Ectodermal cell (in vitro differentiated cells): ENCODE data around the gene TRABD2B.

Source experiments
- H3K27ac ChIP-seq: 2 replicates; pipeline ENCODE4 v1.7.0; 2013; ENCODE audit warnings: mild to moderate bottlenecking, low read depth, low read length; ENCODE audit not compliant: insufficient read depth, poor library complexity, severe bottlenecking
- H3K27me3 ChIP-seq: 2 replicates; pipeline ENCODE4 v1.7.0; 2013; ENCODE audit warnings: mild to moderate bottlenecking, low read length; ENCODE audit not compliant: insufficient read depth, control insufficient read depth, poor library complexity, severe bottlenecking
- H3K36me3 ChIP-seq: one replicate; pipeline ENCODE4 v1.7.0; 2013; ENCODE audit warnings: low read length; ENCODE audit not compliant: control insufficient read depth, insufficient read depth
- H3K4me1 ChIP-seq: one replicate; pipeline ENCODE4 v1.7.0; 2013; ENCODE audit warnings: low read length; ENCODE audit not compliant: control insufficient read depth, insufficient read depth
- H3K4me3 ChIP-seq: 2 replicates; pipeline ENCODE4 v1.7.0; 2013; ENCODE audit warnings: low read depth, low read length, control low read depth; ENCODE audit not compliant: insufficient read depth
- H3K9me3 ChIP-seq: 2 replicates; pipeline ENCODE4 v1.7.0; 2013; ENCODE audit warnings: mild to moderate bottlenecking, low read length, moderate library complexity; ENCODE audit not compliant: control insufficient read depth
- WGBS, 2 experiments: methylation state at CpG; one replicate each; pipeline ENCODE4 v1.1.7; 2013; ENCODE audit warnings: missing lambda C conversion rate in 2 of 2; 5-methylcytosine and 5-hydroxymethylcytosine counted together

TRABD2B gene

GRCh38 chr1:47895279-47896125 is 101.7 kb downstream of the TRABD2B start:
- H3K27me3 ChIP-seq, result no peaks in the 10 kb centered on the region
- 87% methylated on average over 10 of the region's 10 CpGs for WGBS, 2 experiments

GRCh38 chr1:47894410-47895278 is 102.5 kb downstream of the TRABD2B start:
- no peaks in the 10 kb centered on the region for H3K27me3 ChIP-seq
- WGBS, 2 experiments, result 58 to 66% methylated on average over 11 of the region's 11 CpGs
- H3K9me3 ChIP-seq, result no peaks in the 10 kb centered on the region
- H3K4me1 ChIP-seq, result peaks cover 8% of the 10 kb centered on the region
- H3K27ac ChIP-seq, result no peak overlapping the region
- H3K4me3 ChIP-seq, result no peak overlapping the region
- H3K36me3 ChIP-seq, result no peaks in the 10 kb centered on the region

More at GRCh38 chr1:47895279-47896125, 101.7 kb downstream of the TRABD2B start:
- Histone ChIP-seq H3K27ac (no peak overlapping the region), H3K4me3 (no peak overlapping the region), H3K9me3 (no peaks in the 10 kb centered on the region), H3K36me3 (no peaks in the 10 kb centered on the region), H3K4me1 (peaks cover 8% of the 10 kb centered on the region)

DNA sequence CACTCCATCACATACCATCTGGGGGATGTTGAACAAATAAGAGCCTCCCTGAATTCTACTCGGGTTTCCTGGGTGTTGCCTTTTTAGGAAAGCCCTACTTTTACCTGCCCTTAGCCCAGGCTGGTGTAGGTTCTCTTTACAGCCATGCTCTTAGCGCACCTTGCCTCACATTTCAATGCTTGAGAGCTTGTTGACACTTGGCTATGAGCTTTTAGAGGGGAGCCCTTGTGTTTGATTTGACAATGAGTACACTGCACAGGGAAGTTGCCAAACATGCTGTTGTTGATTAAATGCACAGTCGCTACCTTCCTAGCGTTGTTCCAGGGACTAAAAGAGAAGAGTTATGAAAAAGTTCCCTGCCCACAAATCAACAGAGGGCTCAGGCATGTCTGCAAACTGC is 103.8 kb downstream of the TRABD2B start:
- Histone ChIP-seq H3K4me1 (peaks cover 8% of the 10 kb centered on the region), H3K4me3 (no peak overlapping the region), H3K27ac (no peak overlapping the region), H3K27me3 (no peaks in the 10 kb centered on the region), H3K36me3 (no peaks in the 10 kb centered on the region), H3K9me3 (no peaks in the 10 kb centered on the region)
- WGBS, 2 experiments, result 83 to 84% methylated on average over 4 of the region's 4 CpGs

DNA sequence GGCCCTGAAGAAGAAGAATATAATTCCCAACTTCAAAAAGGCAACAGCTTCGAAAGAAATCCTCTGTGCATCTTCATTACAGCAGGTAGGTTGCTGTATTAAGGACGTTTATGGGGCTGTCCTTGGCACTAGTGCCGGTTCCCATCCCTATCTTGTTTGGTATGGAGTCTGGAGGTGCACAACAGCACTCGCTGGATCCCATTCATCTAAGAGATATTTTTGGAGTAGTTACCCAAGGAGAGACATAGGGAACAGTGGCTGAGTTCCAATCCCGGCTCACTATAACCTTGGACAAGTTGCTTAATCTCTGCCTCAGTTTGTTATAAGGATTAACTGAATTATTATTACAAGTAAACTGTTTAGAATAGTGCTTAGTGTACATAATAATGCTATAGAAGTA is 106.4 kb downstream of the TRABD2B start:
- Histone ChIP-seq H3K4me3 (no peak overlapping the region), H3K27me3 (no peaks in the 10 kb centered on the region), H3K9me3 (no peaks in the 10 kb centered on the region), H3K36me3 (no peaks in the 10 kb centered on the region), H3K4me1 (no peaks in the 10 kb centered on the region), H3K27ac (no peak overlapping the region)
- WGBS, 2 experiments, result 91 to 95% methylated on average over 5 of the region's 5 CpGs

DNA sequence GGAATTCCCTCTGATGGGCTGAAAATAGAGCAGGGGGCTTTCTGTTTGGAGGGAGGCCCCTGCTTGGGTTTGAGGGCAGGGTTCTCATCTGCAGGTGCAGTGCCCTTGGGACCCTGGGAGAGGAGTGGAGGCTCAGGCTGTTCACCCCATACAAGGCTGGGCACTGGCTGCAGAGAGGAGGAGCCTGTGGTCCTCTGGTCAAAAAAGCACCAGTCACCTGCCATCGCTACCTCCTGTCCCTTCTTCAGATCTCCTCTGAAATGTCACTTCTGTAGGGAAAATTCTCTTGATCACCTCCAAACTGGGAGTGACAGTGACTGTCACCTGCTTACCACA is 108.9 kb downstream of the TRABD2B start:
- Histone ChIP-seq H3K9me3 (no peaks in the 10 kb centered on the region), H3K27me3 (no peaks in the 10 kb centered on the region), H3K4me3 (no peak overlapping the region), H3K27ac (no peak overlapping the region), H3K4me1 (no peaks in the 10 kb centered on the region), H3K36me3 (no peaks in the 10 kb centered on the region)
- WGBS, 2 experiments, result 95 to 96% methylated on average over 1 of the region's 1 CpG

DNA sequence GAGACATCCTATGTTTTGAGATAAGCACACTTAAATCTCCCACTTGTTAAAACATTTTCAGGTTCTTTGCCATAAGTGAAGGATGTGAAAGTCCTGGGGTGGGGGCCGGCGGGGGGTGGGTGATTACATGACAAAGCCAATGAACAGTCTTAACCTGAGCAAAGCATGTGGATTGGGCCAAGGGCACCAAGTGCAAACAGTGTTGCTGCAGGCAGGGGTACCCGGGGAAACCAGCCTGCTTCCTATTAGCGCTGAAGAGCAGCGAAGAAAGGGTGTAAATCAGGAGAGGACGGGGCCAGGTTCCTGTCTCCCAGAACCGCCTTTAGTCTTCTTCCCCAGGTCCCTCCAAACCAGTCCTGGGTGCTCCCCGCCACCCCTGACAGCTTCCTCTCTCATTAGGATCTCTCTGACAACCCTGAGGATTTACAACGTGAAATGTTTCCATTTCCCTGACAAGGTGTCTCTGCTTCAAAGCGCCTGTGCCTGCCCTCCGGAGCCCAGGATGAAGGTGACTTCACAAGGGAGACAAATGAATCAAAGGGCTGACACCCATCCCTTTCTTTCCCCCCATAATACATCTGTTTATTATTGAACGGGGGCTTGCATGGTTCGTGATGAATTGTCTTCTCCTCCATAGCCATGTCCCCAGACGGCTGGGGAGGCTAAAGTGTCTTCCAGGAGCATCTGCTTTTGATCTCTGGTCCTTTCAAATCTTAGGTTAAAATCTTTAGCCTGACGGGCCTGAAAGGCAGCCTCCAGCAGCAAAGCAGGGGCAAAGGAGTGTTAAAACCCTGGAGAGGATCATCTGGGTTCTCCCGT is 109.5 kb downstream of the TRABD2B start:
- no peak overlapping the region for H3K27ac ChIP-seq
- H3K4me3 ChIP-seq, result no peak overlapping the region
- no peaks in the 10 kb centered on the region for H3K9me3 ChIP-seq
- no peaks in the 10 kb centered on the region for H3K36me3 ChIP-seq
- no peaks in the 10 kb centered on the region for H3K27me3 ChIP-seq
- WGBS, 2 experiments, result 80 to 83% methylated on average over 16 of the region's 16 CpGs
- no peaks in the 10 kb centered on the region for H3K4me1 ChIP-seq

DNA sequence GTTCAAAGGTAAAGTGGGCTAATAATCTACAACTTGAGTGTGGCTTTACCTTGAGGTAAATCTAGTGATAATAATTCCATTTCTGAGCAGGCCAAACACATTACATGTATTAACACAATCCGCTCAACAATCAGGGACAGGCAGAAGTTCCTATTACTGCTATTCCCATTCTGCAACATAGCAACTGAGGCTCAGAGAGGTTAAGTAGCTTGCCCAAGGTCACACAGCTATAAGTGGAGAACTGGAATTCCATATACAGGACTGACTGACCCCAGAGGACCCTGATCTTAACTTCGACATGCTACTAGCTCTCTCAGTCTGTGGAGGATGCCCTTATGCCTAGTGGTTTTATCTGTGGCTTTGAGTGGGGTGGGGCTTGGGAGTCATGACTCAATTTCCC is 110.1 kb downstream of the TRABD2B start:
- Histone ChIP-seq H3K27ac (no peak overlapping the region), H3K27me3 (no peaks in the 10 kb centered on the region), H3K36me3 (no peaks in the 10 kb centered on the region), H3K4me3 (no peak overlapping the region), H3K9me3 (no peaks in the 10 kb centered on the region), H3K4me1 (no peaks in the 10 kb centered on the region)
- 92 to 97% methylated on average over 2 of the region's 2 CpGs for WGBS, 2 experiments

DNA sequence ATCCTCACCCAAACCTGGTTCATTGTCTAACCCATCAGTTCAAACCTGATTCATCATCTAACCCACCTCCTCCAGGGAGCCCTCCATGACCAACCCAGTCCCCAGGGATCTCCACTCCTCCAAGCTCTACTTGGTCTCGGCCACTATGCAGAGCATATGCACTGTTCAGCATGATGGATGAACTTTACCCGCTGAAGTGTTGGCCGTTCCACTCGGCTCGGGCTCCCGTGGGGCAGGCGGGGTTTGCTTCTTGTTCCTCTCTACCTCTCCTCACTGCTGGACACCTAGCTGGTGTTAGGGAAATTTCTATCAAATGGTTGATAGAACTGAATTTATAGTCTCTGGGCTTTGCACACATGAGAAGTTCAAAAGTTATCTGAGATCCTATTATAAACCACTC is 111.0 kb downstream of the TRABD2B start:
- Histone ChIP-seq H3K36me3 (no peaks in the 10 kb centered on the region), H3K9me3 (no peaks in the 10 kb centered on the region), H3K27ac (no peak overlapping the region), H3K27me3 (no peaks in the 10 kb centered on the region), H3K4me3 (no peak overlapping the region), H3K4me1 (no peaks in the 10 kb centered on the region)
- 94 to 95% methylated on average over 7 of the region's 7 CpGs for WGBS, 2 experiments

DNA sequence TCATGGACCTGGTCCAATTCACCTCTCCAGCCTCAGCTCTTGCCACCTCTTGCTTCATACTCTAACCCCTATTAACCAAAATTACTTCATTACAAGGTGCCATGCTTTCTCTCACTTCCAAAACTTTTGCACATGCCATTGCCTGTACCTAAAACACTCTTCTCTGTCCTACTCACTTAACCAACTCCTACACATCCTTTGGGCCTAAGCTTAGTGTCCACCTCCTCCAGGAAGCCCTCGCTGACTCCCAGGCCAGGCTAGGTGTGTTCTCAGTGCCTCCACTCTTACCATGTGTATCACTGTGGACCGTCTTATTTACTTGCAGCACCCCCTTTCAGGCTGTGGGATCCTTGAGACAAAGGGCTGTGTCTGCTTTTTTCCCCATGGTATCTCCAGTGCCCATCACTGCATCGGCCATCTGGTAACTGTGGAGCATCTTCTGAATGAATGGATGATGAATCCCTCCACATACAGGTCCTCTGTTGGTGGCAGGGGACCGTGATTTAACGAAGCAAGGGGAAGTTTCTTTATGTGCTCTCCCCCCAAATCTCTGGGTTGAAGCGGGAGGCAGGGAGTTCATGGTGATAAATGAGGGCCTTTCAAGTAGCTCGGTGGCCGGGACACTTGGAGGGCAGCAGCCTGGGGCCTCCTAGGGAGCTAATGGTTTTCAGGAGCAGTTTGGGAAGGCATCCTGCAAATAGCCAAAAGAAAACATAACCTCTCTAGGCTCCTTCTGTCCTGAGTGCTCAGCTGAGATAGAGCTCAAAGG is 111.9 kb downstream of the TRABD2B start:
- Histone ChIP-seq H3K27ac (no peak overlapping the region), H3K4me1 (no peaks in the 10 kb centered on the region), H3K36me3 (no peaks in the 10 kb centered on the region), H3K4me3 (no peak overlapping the region), H3K27me3 (no peaks in the 10 kb centered on the region), H3K9me3 (no peaks in the 10 kb centered on the region)
- WGBS, 2 experiments, result 91 to 95% methylated on average over 8 of the region's 8 CpGs
